ENCODE data around the gene AKNA.
"Not testable (repeated sequence)": the region's sequence is repeated elsewhere in the genome, so short reads cannot be mapped to it uniquely, and the experiment has no call there.

GRCh38 chr9:114323849-114324248, 63.9 kb downstream of the AKNA start:
- not testable (repeated sequence) for TF ChIP-seq CTCF, EZH2 (IDR thresholded peaks at IDR 0.05)
